Trophoblast cell (in vitro differentiated cells and primary cell): ENCODE results near the gene ARHGAP22.

Experiments
- DNase-seq, 2 donors: peaks; one replicate each; pipeline ENCODE4 v3.0.0-alpha.2; 2016
- H2AFZ ChIP-seq: 2 replicates; pipeline ENCODE4 v1.6.1; 2013; ENCODE audit warnings: low read length, moderate library complexity, mild to moderate bottlenecking; ENCODE audit not compliant: insufficient read depth, poor library complexity
- H2AK5ac ChIP-seq: 2 replicates; pipeline ENCODE4 v1.6.1; 2013; ENCODE audit warnings: mild to moderate bottlenecking, low read length
- H2BK120ac ChIP-seq: 2 replicates; pipeline ENCODE4 v1.6.1; 2013; ENCODE audit warnings: low read length, mild to moderate bottlenecking, moderate library complexity; ENCODE audit not compliant: insufficient read depth, poor library complexity
- H2BK12ac ChIP-seq: 2 replicates; pipeline ENCODE4 v1.6.1; 2013; ENCODE audit warnings: mild to moderate bottlenecking, low read length, moderate library complexity
- H2BK5ac ChIP-seq: 2 replicates; pipeline ENCODE4 v1.6.1; 2013; ENCODE audit warnings: low read length, low read depth, moderate library complexity, mild to moderate bottlenecking; ENCODE audit not compliant: poor library complexity
- H3K14ac ChIP-seq: 2 replicates; pipeline ENCODE4 v1.6.1; 2013; ENCODE audit warnings: mild to moderate bottlenecking, low read length
- H3K18ac ChIP-seq: 2 replicates; pipeline ENCODE4 v1.6.1; 2013; ENCODE audit warnings: mild to moderate bottlenecking, low read length
- H3K23ac ChIP-seq: 2 replicates; pipeline ENCODE4 v1.6.1; 2013; ENCODE audit warnings: low read length
- H3K27ac ChIP-seq: 2 replicates; pipeline ENCODE4 v1.5.1; 2013; ENCODE audit warnings: low read depth, mild to moderate bottlenecking, inconsistent platforms, low read length, moderate library complexity
- H3K27me3 ChIP-seq: 2 replicates; pipeline ENCODE4 v1.6.1; 2013; ENCODE audit warnings: inconsistent platforms, mild to moderate bottlenecking, low read length, moderate library complexity; ENCODE audit not compliant: insufficient read depth
- H3K36me3 ChIP-seq, 2 experiments: 1 replicate in 1 of 2; 2 replicates in 1 of 2; pipeline ENCODE4 v1.6.1; 2013; ENCODE audit warnings: low read length in 2 of 2, mild to moderate bottlenecking in 2 of 2, moderate library complexity in 1 of 2; ENCODE audit not compliant: insufficient read depth in 2 of 2, control insufficient read depth in 1 of 2
- H3K4ac ChIP-seq: 2 replicates; pipeline ENCODE4 v1.6.1; 2013; ENCODE audit warnings: low read depth, mild to moderate bottlenecking, low read length, moderate library complexity
- H3K4me1 ChIP-seq, 2 experiments: 1 replicate in 1 of 2; 2 replicates in 1 of 2; pipeline ENCODE4 v1.6.1; 2013; ENCODE audit warnings: low read length in 2 of 2, mild to moderate bottlenecking in 2 of 2, moderate library complexity in 1 of 2; ENCODE audit not compliant: insufficient read depth in 2 of 2, control insufficient read depth in 1 of 2
- H3K4me2 ChIP-seq: 2 replicates; pipeline ENCODE4 v1.6.1; 2013; ENCODE audit warnings: inconsistent platforms, mild to moderate bottlenecking, low read length, moderate library complexity
- H3K4me3 ChIP-seq: 2 replicates; pipeline ENCODE4 v1.5.1; 2013; ENCODE audit warnings: mild to moderate bottlenecking, low read depth, low read length, inconsistent platforms
- H3K79me1 ChIP-seq: one replicate; pipeline ENCODE4 v1.6.1; 2013; ENCODE audit warnings: low read length
- H3K79me2 ChIP-seq: 2 replicates; pipeline ENCODE4 v1.6.1; 2013; ENCODE audit warnings: low read length, mild to moderate bottlenecking; ENCODE audit not compliant: control insufficient read depth, insufficient read depth, poor library complexity
- H3K9ac ChIP-seq: 2 replicates; pipeline ENCODE4 v1.6.1; 2013; ENCODE audit warnings: mild to moderate bottlenecking, low read length
- H3K9me3 ChIP-seq: 2 replicates; pipeline ENCODE4 v1.6.1; 2013; ENCODE audit warnings: low read depth, mild to moderate bottlenecking, control low read depth, inconsistent platforms, low read length; ENCODE audit not compliant: insufficient read depth
- H4K12ac ChIP-seq: 2 replicates; pipeline ENCODE4 v1.6.1; 2013; ENCODE audit warnings: low read depth, mild to moderate bottlenecking, low read length, moderate library complexity
- H4K8ac ChIP-seq: 2 replicates; pipeline ENCODE4 v1.6.1; 2013; ENCODE audit warnings: low read depth, mild to moderate bottlenecking, low read length, moderate library complexity
- H4K91ac ChIP-seq: one replicate; pipeline ENCODE4 v1.6.1; 2013; ENCODE audit warnings: low read depth, mild to moderate bottlenecking, low read length, moderate library complexity
- WGBS: extraction: QIAGEN DNeasy Blood & Tissue Kit; methylation state at CpG from one replicate; pipeline ENCODE4 v1.1.7; 2013; ENCODE audit warnings: missing lambda C conversion rate; ENCODE audit not compliant: insufficient read length, insufficient coverage; ENCODE audit errors: extremely low coverage; 5-methylcytosine and 5-hydroxymethylcytosine counted together

ARHGAP22 gene

DNA sequence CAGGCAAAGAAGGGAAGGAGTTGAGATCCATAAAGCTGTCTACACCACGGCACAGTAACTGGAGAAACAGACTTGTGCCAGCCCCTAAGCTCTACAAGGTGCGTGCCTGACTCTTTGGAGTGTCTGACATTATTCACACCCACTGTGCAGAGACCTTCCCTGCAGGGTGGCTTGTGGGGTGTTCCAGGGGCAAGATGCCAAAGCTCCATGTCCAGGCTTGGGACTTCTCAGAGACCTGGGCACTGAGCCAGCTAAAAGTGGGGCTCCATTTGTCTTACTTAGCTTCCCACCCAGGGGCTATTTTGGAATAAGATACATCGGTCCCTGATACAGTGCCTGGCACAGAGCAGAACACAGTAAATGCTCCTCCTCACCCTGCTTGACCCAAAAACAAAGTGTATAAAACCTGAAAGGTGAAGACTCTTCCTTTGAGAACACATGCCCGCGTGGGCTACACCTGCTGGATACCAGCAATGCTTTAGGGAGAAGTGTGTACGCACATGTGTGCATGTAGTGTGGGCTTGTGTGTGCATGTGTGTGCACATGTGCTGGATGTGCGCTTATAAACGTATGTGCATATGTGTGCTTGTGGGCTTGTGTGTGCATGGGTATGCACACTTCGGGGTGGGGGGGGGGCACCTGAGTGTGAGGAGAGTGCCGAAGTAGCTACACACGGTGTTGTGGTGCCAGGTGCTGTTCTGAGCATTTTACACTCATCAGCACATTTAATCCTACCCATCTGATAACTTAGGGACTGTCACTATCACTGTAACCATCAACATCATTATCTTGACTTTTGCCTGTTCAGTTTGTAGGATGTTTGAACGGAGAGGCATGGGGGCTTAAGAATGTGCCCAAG, 143.0 kb downstream of the ARHGAP22 start:
- WGBS, result no CpG with 5 or more reads among the region's 12 CpGs
- no peak for DNase-seq
- no peaks in the 10 kb centered on the region for H3K9me3 ChIP-seq
- H3K18ac ChIP-seq, result no peak overlapping the region
- no peak overlapping the region for H3K4me3 ChIP-seq
- H3K36me3 ChIP-seq, result no peaks in the 10 kb centered on the region
- H4K12ac ChIP-seq, result no peak overlapping the region
- H3K9ac ChIP-seq, result no peak overlapping the region
- H3K4me2 ChIP-seq, result no peak overlapping the region
- H2AK5ac ChIP-seq, result no peak overlapping the region
- H3K4ac ChIP-seq, result no peak overlapping the region
- no peak overlapping the region for H2BK12ac ChIP-seq
- H4K91ac ChIP-seq, result no peak overlapping the region
- H3K27me3 ChIP-seq, result no peaks in the 10 kb centered on the region
- H3K27ac ChIP-seq, result no peak overlapping the region
- no peak overlapping the region for H3K23ac ChIP-seq
- H3K14ac ChIP-seq, result no peak overlapping the region
- H3K79me1 ChIP-seq, result peaks cover 2% of the 10 kb centered on the region
- H2BK120ac ChIP-seq, result no peak overlapping the region
- no peak overlapping the region for H2AFZ ChIP-seq
- H4K8ac ChIP-seq, result no peak overlapping the region
- no peak overlapping the region for H2BK5ac ChIP-seq
- H3K79me2 ChIP-seq, result peaks cover 1% of the 10 kb centered on the region
- H3K4me1 ChIP-seq, result peaks cover 7% of the 10 kb centered on the region in 2 experiments

DNA sequence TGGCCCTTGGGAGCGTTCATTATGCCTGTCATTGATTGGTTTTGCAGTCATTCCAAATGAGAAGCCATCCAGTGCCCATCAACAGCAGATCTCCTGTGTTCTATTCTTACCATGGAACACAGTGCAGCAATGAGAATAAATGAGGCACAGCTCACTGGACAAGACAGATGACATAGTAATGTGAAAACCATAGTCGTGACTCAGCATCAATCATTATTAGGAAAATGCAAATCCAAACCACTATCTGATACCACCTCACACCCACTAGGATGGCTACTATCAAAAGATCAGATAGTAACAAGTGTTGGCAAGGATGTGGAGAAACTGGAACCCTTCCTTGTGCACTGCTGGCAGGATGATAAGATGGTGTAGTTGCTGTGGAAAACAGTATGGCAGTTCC, 144.7 kb downstream of the ARHGAP22 start:
- no peaks in the 10 kb centered on the region for H3K27me3 ChIP-seq
- no CpG with 5 or more reads among the region's 2 CpGs for WGBS

DNA sequence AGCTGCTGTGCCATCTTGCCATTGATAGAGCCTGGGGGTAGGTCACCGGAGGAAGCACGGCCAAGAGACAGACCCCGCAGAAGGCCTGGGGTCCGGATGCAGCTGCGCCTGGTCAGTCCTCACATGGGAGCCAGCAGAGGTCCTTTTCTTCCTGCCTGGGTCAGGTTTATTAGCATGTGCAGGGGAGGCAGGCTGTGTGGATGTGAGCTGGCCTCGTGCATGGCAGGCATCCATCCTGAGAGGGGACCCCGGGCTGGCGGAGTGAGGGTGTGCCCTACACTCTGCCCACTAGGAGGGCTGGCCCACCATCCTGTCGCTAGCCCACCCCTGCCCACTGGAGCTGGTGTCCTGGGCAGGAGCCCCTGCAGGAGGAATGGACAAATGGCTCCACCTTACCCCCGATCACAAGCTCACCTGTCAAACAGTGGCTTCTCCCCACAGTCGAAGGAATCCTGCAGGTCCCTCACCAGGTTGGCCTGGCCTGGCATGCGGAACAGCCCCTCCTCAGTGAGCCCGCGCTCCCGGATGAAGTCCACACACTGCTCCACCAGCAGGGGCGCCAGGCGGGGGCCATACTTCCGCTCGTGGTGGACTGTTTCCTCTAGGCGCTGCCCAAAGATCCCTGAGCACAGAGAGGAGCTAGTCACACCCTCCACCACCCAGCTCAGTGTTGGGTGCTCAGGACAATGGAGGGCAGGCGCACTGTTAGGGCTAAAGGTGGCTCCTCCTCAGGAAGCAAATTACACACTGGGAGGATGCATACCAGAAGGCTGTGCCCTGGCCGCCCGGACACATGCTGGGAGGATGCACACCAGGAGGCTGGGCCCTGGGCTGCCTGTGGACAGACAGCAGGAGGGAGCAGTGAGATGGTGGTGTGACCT, 145.4 kb downstream of the ARHGAP22 start:
- H4K8ac ChIP-seq, result no peak overlapping the region
- H3K4ac ChIP-seq, result no peak overlapping the region
- H3K36me3 ChIP-seq, result no peaks in the 10 kb centered on the region
- H2AFZ ChIP-seq, result no peak overlapping the region
- no peak overlapping the region for H2AK5ac ChIP-seq
- H3K18ac ChIP-seq, result no peak overlapping the region
- no peak for DNase-seq
- no peak overlapping the region for H3K23ac ChIP-seq
- H2BK5ac ChIP-seq, result no peak overlapping the region
- no peaks in the 10 kb centered on the region for H3K79me1 ChIP-seq
- H3K14ac ChIP-seq, result no peak overlapping the region
- H2BK12ac ChIP-seq, result no peak overlapping the region
- H3K79me2 ChIP-seq, result no peaks in the 10 kb centered on the region
- no peak overlapping the region for H3K27ac ChIP-seq
- no peaks in the 10 kb centered on the region for H3K4me1 ChIP-seq
- H4K12ac ChIP-seq, result no peak overlapping the region
- H2BK120ac ChIP-seq, result no peak overlapping the region
- WGBS, result no CpG with 5 or more reads among the region's 23 CpGs
- no peak overlapping the region for H3K4me3 ChIP-seq
- H3K27me3 ChIP-seq, result no peaks in the 10 kb centered on the region
- peaks cover 2% of the 10 kb centered on the region for H3K9me3 ChIP-seq
- no peak overlapping the region for H4K91ac ChIP-seq
- H3K4me2 ChIP-seq, result no peak overlapping the region
- no peak overlapping the region for H3K9ac ChIP-seq

More for the DNA sequence above, 144.7 kb downstream of the ARHGAP22 start:
- no peak overlapping the region for H3K23ac ChIP-seq
- no peak overlapping the region for H3K18ac ChIP-seq
- no peak overlapping the region for H3K4ac ChIP-seq
- H3K14ac ChIP-seq, result no peak overlapping the region
- H2BK12ac ChIP-seq, result no peak overlapping the region
- no peak overlapping the region for H3K4me3 ChIP-seq
- H3K79me1 ChIP-seq, result no peaks in the 10 kb centered on the region
- DNase-seq, result no peak
- H3K36me3 ChIP-seq, result no peaks in the 10 kb centered on the region
- H3K79me2 ChIP-seq, result no peaks in the 10 kb centered on the region
- H3K4me2 ChIP-seq, result no peak overlapping the region
- H2AK5ac ChIP-seq, result no peak overlapping the region
- no peak overlapping the region for H2BK120ac ChIP-seq
- H4K91ac ChIP-seq, result no peak overlapping the region
- H3K27ac ChIP-seq, result no peak overlapping the region
- no peak overlapping the region for H2AFZ ChIP-seq
- no peak overlapping the region for H4K12ac ChIP-seq
- no peaks in the 10 kb centered on the region for H3K4me1 ChIP-seq
- H3K9ac ChIP-seq, result no peak overlapping the region
- H4K8ac ChIP-seq, result no peak overlapping the region
- H2BK5ac ChIP-seq, result no peak overlapping the region
- no peaks in the 10 kb centered on the region for H3K9me3 ChIP-seq

DNA sequence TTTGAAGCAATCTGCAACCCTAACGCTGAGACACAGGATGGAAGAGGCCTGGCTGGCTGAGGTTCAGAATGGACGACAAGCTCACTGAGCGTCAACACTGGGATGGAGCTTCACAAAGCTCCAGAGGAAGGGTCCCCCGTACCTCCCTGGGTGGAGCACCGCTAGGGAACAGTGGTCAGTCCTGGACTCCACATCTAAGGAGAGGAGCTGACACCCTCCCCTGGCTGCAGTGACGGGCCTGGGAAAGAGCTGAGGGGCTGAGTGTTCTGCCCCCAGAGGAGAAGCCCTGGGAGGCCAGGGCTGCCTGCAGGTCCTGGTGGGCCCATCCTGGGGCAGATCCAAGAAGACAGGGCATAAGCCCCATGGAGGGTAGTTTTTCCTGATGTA, 146.2 kb downstream of the ARHGAP22 start:
- no CpG with 5 or more reads among the region's 6 CpGs for WGBS

More for the DNA sequence above, 146.2 kb downstream of the ARHGAP22 start:
- no peak overlapping the region for H4K8ac ChIP-seq
- H3K4me2 ChIP-seq, result no peak overlapping the region
- no peak overlapping the region for H3K4ac ChIP-seq
- H3K36me3 ChIP-seq, result no peaks in the 10 kb centered on the region
- H2BK5ac ChIP-seq, result no peak overlapping the region
- peaks cover 2% of the 10 kb centered on the region for H3K9me3 ChIP-seq
- no peaks in the 10 kb centered on the region for H3K27me3 ChIP-seq
- H3K79me1 ChIP-seq, result no peaks in the 10 kb centered on the region
- H3K27ac ChIP-seq, result no peak overlapping the region
- H3K4me1 ChIP-seq, result no peaks in the 10 kb centered on the region
- no peak overlapping the region for H2BK12ac ChIP-seq
- H2AK5ac ChIP-seq, result no peak overlapping the region
- no peak overlapping the region for H3K14ac ChIP-seq
- no peak overlapping the region for H3K9ac ChIP-seq
- no peak overlapping the region for H3K4me3 ChIP-seq
- no peak overlapping the region for H2AFZ ChIP-seq
- H4K12ac ChIP-seq, result no peak overlapping the region
- H3K23ac ChIP-seq, result no peak overlapping the region
- no peaks in the 10 kb centered on the region for H3K79me2 ChIP-seq
- DNase-seq, result no peak
- H2BK120ac ChIP-seq, result no peak overlapping the region
- H3K18ac ChIP-seq, result no peak overlapping the region
- no peak overlapping the region for H4K91ac ChIP-seq
